ENCODE results near the gene PPIP5K2.
A peak's percentile ranks its signal among the peaks of the same experiment; 100 is the strongest.

PPIP5K2 gene

GRCh38 chr5:103254921-103255320, 134.8 kb downstream of the PPIP5K2 start:
- no peak for DNase-seq

- DNase-seq: no peak
Observed at GRCh38 chr5:103255691-103256090, 135.6 kb downstream of the PPIP5K2 start.

GRCh38 chr5:103256178-103256577, 136.1 kb downstream of the PPIP5K2 start:
- no peak for DNase-seq

GRCh38 chr5:103258368-103258956, 138.4 kb downstream of the PPIP5K2 start, which contains the start of gene MACIR:
TSS of gene MACIR (plus strand) at chr5:103258763. CDS start at chr5:103275920, 17,157 bp downstream.
- peak; percentile 92 to 99 (median 93) for DNase-seq

- peak; percentile 27 to 76 (median 48) for DNase-seq
Observed at GRCh38 chr5:103258957-103259704, 139.0 kb downstream of the PPIP5K2 start.

- DNase-seq: no peak
Observed at GRCh38 chr5:103259705-103260355, 139.7 kb downstream of the PPIP5K2 start.

GRCh38 chr5:103260951-103261350, 140.8 kb downstream of the PPIP5K2 start:
- DNase-seq: no peak
